Activated CD8-positive, alpha-beta memory T cell treated with anti-CD3 and anti-CD28 coated beads, Interleukin-2, amount 10 ng/mL, durations not matched to agents 7 days and 5 days (primary cell): ENCODE results near the gene FHL3. TPM values are rescaled to one million over a fixed set of nuclear protein-coding genes. Genes with fewer than 3 reads are reported as not detected.
A peak's percentile ranks its signal among the peaks of the same experiment; 100 is the strongest.

ENCODE experiments used
- ATAC-seq: fragments of 150-1000 bp; cut with Tn5 transposase; one replicate; pipeline ENCODE4 v1.10.0; 2021; ENCODE audit warnings: moderate library complexity
- CTCF ChIA-PET: fragments of 350-600 bp; sonication (Branson Sonifier 250); formaldehyde crosslinking; loops from one replicate; lab custom pipeline; 2021; ENCODE audit warnings: antibody characterized with exemption; lab: Charles Lee
- DNase-seq: peaks from one replicate; pipeline ENCODE4 v3.0.0-alpha.2; 2020
- H3K27ac Mint-ChIP-seq: one replicate; pipeline ENCODE4 v1.8.0; 2021; ENCODE audit warnings: mild to moderate bottlenecking, mixed read lengths
- H3K27me3 Mint-ChIP-seq: one replicate; pipeline ENCODE4 v1.8.0; 2021; ENCODE audit warnings: mixed read lengths
- H3K36me3 Mint-ChIP-seq: one replicate; pipeline ENCODE4 v1.8.0; 2021; ENCODE audit warnings: mild to moderate bottlenecking, mixed read lengths
- H3K4me1 Mint-ChIP-seq: one replicate; pipeline ENCODE4 v1.8.0; 2021; ENCODE audit warnings: mixed read lengths
- H3K4me3 Mint-ChIP-seq: one replicate; pipeline ENCODE4 v1.8.0; 2021; ENCODE audit warnings: mild to moderate bottlenecking, moderate library complexity, mixed read lengths
- H3K9me3 Mint-ChIP-seq: one replicate; pipeline ENCODE4 v1.8.0; 2022; ENCODE audit warnings: low read depth, mixed read lengths
- total RNA-seq, 2 experiments: library from RNA; stranded (reverse); gene quantifications; one replicate each; pipeline ENCODE4 v1.2.3, GENCODE V29; 2021

Gene FHL3
- total RNA-seq, 2 experiments from 2014 or later: 13.5 to 14.5 TPM

DNA sequence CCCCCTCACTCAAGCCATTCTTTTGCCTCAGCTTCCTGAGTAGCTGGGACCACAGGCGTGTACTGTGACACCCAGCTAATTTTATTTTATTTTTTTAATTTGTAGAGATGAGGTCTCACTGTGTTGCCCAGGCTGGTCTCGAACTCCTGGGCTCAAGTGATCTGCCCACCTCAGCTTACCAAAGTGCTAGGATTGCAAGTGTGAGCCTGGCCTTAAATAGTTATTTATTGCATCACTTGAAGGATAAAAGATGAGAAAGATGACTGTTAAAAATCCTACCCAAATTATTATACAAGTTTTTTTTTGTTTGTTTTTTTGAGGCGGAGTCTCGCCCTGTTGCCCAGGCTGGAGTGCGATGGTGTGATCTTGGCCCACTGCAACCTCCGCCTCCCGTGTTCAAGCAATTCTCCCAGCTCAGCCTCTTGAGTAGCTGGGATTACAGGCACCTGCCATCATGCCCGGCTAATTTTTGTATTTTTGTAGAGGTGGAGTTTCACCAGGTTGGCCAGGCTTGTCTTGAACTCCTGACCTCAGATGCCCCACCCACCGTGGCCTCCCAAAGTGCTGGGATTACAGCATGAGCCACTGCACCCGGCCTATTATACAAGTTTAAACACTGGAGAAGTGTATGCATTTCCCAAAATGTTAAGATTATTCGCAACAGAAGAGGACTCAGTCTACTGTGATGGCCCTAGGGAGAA is 9.6 kb upstream of the FHL3 start:
- peaks cover 27% of the 10 kb centered on the region for H3K36me3 Mint-ChIP-seq
- no peak overlapping the region for H3K27ac Mint-ChIP-seq
- H3K4me1 Mint-ChIP-seq: peaks cover 51% of the 10 kb centered on the region
- H3K27me3 Mint-ChIP-seq: no peaks in the 10 kb centered on the region
- H3K4me3 Mint-ChIP-seq: no peak overlapping the region
- CTCF ChIA-PET: interaction anchor here (1.5 to 9.7 kb wide), 4 partner anchors 12 to 207 kb away, joined by 3 to 87 read pairs (median 20); partner anchors contain the start of genes SF3A3 and YRDC
- DNase-seq: no peak
- ATAC-seq: no peak
- H3K9me3 Mint-ChIP-seq: no peaks in the 10 kb centered on the region

GRCh38 chr1:38014171-38014570 is 8.9 kb upstream of the FHL3 start:
- Mint-ChIP-seq H3K4me1 (peaks cover 57% of the 10 kb centered on the region), H3K4me3 (peak overlapping the region; percentile 97)

DNA sequence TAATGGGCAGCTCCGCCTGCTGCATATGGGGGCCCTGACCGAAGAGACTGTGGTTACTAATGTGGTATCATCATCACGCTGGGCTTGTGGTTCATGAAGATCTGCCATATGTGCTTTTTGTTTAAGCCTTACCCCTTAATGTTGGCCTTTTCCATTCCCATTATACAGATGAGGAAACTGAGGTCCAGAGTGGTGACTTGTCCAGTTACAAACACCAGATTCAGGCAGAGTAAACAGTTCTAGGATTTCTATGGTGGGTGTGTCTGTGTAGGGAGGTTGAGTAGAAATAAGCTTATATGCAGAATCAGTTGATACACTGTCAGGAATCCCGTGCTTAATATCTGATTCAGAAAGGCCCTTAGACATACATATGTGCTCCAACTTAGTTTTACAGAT is 7.9 kb upstream of the FHL3 start:
- Mint-ChIP-seq H3K4me1 (peaks cover 57% of the 10 kb centered on the region), H3K27me3 (no peaks in the 10 kb centered on the region), H3K36me3 (peaks cover 14% of the 10 kb centered on the region), H3K4me3 (peak overlapping the region; percentile 97), H3K27ac (peak overlapping the region; percentile 98), H3K9me3 (no peaks in the 10 kb centered on the region)
- ATAC-seq (no peak), DNase-seq (no peak)
- CTCF ChIA-PET: interaction anchor here (0.9 to 9.7 kb wide), 5 partner anchors 14 to 868 kb away, joined by 3 to 87 read pairs (median 3); partner anchors contain the start of genes GJA9, SF3A3 and YRDC

More at GRCh38 chr1:38014171-38014570, 8.9 kb upstream of the FHL3 start:
- CTCF ChIA-PET: interaction anchor here (1.5 to 9.7 kb wide), 3 partner anchors 13 to 206 kb away, joined by 3 to 87 read pairs (median 34); partner anchors contain the start of genes SF3A3 and YRDC
- ATAC-seq: no peak
- peak overlapping the region; percentile 35 for H3K27ac Mint-ChIP-seq
- DNase-seq: no peak
- no peaks in the 10 kb centered on the region for H3K9me3 Mint-ChIP-seq
- no peaks in the 10 kb centered on the region for H3K27me3 Mint-ChIP-seq
- peaks cover 23% of the 10 kb centered on the region for H3K36me3 Mint-ChIP-seq

GRCh38 chr1:38012363-38013226 is 7.3 kb upstream of the FHL3 start, which contains the start of gene UTP11:
UTP11 (plus strand) TSS chr1:38012734; CDS start chr1:38012803, 69 bp downstream.
- ATAC-seq: peak; percentile 93
- peak; percentile 96 for DNase-seq
- H3K4me1 Mint-ChIP-seq: peaks cover 57% of the 10 kb centered on the region
- no peaks in the 10 kb centered on the region for H3K9me3 Mint-ChIP-seq
- peak within 1 kb of the TSS; percentile 98 for H3K27ac Mint-ChIP-seq
- H3K36me3 Mint-ChIP-seq: peaks cover 11% of the 10 kb centered on the region
- peak within 1 kb of the TSS; percentile 97 for H3K4me3 Mint-ChIP-seq
- H3K27me3 Mint-ChIP-seq: no peaks in the 10 kb centered on the region
- CTCF ChIA-PET: interaction anchor here (0.5 to 9.7 kb wide), 8 partner anchors 12 to 1841 kb away, joined by 3 to 87 read pairs (median 4); partner anchors contain the start of genes GJA9, MTF1 and SF3A3

GRCh38 chr1:38009841-38010180 is 4.5 kb upstream of the FHL3 start:
- ATAC-seq (no peak), DNase-seq (no peak)
- CTCF ChIA-PET: interaction anchor here (1.6 to 9.7 kb wide), 4 partner anchors 10 to 150 kb away, joined by 3 to 87 read pairs (median 16); partner anchors contain the start of genes MTF1 and SF3A3
- Mint-ChIP-seq H3K4me3 (no peak overlapping the region), H3K36me3 (peaks cover 5% of the 10 kb centered on the region), H3K4me1 (peaks cover 49% of the 10 kb centered on the region), H3K27ac (peak overlapping the region; percentile 89), H3K9me3 (no peaks in the 10 kb centered on the region), H3K27me3 (no peaks in the 10 kb centered on the region)

DNA sequence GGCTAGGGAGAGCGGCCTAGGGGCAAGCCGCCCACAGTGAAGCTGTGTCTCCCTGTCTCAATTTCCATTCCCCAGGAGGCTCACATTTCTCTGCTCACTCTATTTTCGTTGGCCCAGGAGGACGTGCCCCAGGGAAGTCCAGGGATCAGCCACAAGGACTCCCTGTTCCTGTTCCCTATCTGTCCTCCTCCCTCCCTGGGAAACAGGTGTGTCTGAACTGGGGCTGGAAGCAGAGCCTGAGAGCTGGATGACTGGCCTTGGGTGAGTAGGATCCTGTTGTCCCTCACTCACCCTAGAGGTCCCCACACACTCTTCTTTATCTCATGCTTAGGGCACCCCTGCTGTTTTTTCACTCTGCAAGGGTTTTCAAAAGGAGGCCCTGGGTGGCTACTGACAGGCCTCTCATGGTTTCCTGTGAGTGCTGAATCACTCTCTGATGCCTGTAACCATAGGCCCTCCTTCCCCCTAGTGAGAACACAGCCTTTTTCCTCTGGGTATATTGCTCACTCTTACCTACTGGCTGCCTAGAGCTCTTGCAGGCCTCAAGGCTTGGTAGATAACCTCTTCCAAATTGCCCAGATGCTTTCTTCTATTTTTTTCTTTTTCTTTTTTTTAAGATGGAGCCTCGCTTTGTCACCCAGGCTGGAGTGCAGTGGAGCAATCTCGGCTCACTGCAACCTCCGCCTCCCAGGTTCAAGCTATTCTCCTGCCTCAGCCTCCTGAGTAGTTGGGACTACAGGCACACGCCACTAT is 4.0 kb upstream of the FHL3 start:
- peaks cover 8% of the 10 kb centered on the region for H3K36me3 Mint-ChIP-seq
- DNase-seq (peak; percentile 78), ATAC-seq (peak; percentile 54)
- H3K27me3 Mint-ChIP-seq: no peaks in the 10 kb centered on the region
- H3K4me3 Mint-ChIP-seq: no peak overlapping the region
- CTCF ChIA-PET: interaction anchor here (1.2 to 9.7 kb wide), 5 partner anchors 11 to 150 kb away, joined by 3 to 87 read pairs (median 4); partner anchors contain the start of genes MTF1 and SF3A3
- H3K9me3 Mint-ChIP-seq: no peaks in the 10 kb centered on the region
- H3K4me1 Mint-ChIP-seq: peaks cover 50% of the 10 kb centered on the region
- peak overlapping the region; percentile 89 for H3K27ac Mint-ChIP-seq

DNA sequence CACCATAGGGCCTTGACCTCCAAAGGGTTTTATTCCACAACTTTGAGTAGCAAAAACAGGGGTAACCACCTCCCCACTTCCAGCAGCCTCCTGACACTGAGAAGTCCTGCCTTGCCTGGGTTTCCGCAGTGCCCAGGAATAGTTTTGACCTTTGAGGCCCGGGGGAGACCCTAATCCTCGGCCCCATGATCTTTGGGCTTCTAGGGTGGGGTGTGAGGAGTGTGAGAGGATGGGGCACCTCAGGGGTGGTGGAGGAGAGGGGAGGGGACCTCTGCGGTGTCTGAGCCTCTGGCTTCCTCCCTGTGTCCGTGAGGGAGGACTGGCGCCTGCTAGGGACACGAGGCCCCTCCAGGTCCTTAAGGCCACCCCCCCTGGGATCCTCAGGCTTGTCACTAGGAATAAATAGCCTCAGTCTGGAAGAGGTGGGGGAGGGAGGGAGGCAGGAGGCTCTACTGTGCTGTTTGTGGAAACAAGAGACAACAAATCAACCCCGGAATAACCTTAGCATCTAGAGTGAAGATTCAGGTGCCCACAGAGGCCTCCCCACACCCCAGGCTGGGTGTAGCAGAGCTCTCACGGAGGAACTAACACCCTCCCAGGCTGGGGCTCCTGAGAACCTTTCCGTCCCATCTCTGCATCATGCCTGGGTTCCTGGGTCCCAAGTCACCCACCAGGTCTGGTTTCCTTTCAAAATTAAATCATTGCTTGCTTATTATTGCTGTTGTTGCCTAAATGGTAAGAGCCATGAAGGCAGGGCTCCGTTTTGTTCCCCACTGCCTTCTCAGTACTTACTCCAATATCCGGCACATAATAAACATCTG is 904 bp upstream of the FHL3 start:
- peak overlapping the region; percentile 30 for H3K4me3 Mint-ChIP-seq
- H3K36me3 Mint-ChIP-seq: peaks cover 3% of the 10 kb centered on the region
- H3K27me3 Mint-ChIP-seq: no peaks in the 10 kb centered on the region
- peaks cover 47% of the 10 kb centered on the region for H3K4me1 Mint-ChIP-seq
- peak overlapping the region; percentile 28 for H3K27ac Mint-ChIP-seq
- ATAC-seq (no peak), DNase-seq (no peak)
- no peaks in the 10 kb centered on the region for H3K9me3 Mint-ChIP-seq
- CTCF ChIA-PET: no interaction called here

GRCh38 chr1:38004284-38005108 is 818 bp downstream of the FHL3 start:
- DNase-seq (no peak), ATAC-seq (peak; percentile 38)
- Mint-ChIP-seq H3K4me3 (peak overlapping the region; percentile 81), H3K36me3 (peaks cover 3% of the 10 kb centered on the region), H3K4me1 (peaks cover 49% of the 10 kb centered on the region), H3K27ac (peak overlapping the region; percentile 78), H3K9me3 (no peaks in the 10 kb centered on the region), H3K27me3 (no peaks in the 10 kb centered on the region)
- CTCF ChIA-PET: interaction anchor here (1.1 to 1.3 kb wide), 3 partner anchors 10 to 14 kb away, joined by 3 to 7 read pairs (median 3); no protein-coding TSS in a partner anchor

DNA sequence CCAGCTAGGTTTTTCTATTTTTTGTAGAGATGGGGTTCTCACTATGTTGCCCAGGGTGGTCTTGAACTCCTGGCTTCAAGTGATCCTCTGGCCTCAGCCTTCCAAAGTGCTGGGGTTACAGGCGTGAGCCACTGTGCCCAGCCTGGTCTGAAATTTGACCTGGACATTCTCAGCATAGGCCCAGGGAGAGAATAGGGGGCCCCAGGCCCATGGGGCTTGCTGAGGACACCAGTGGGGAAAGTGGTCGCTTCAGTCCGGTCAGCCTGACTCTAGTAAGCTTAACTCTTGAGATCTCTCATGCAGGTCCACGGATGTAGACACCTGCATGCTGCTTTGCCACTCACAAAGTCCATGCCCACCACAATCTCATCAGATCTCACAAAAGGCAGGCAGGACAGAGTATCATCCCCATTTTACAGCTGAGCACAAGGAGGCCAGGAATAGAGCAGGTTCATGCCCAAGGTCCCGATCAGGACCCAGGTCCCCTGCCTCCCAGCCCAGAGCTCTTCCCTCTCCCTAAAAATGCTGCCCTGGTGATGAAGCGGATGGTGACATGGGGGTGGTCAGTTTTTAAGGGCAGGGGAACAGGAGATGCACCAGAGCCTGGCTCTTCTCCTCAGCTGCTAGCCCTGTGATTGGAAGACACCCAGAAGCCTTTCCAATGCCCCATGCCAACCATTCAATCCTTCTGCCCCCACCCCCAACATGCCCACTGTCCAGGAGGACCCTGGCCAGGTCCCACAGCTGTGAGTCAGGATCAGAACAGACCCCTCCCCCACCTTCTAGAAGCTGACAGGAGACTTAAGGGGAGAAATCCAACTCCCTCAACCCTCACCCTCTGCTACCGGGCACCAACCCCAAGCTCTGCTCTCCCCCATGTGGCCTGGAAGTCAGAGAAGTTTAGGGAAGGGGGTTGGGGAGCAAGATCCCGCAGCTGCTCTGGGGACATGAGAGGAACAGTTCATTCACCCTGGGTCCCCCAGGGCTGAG is 1.8 kb downstream of the FHL3 start:
- peaks cover 4% of the 10 kb centered on the region for H3K36me3 Mint-ChIP-seq
- H3K4me1 Mint-ChIP-seq: peaks cover 49% of the 10 kb centered on the region
- DNase-seq (no peak), ATAC-seq (peak; percentile 4)
- H3K9me3 Mint-ChIP-seq: no peaks in the 10 kb centered on the region
- peak overlapping the region; percentile 81 for H3K4me3 Mint-ChIP-seq
- CTCF ChIA-PET: interaction anchor here (0.6 to 1.3 kb wide), 6 partner anchors 9 to 71 kb away, joined by 3 to 7 read pairs (median 3); no protein-coding TSS in a partner anchor
- no peaks in the 10 kb centered on the region for H3K27me3 Mint-ChIP-seq
- peak overlapping the region; percentile 78 for H3K27ac Mint-ChIP-seq
